Activated naive CD4-positive, alpha-beta T cell treated with anti-CD3 and anti-CD28 coated beads, Interleukin-2, amount 10 ng/mL, durations not matched to agents 7 days and 5 days (primary cell): ENCODE data around the gene CLEC11A.
"Not testable (repeated sequence)": the region's sequence is repeated elsewhere in the genome, so short reads cannot be mapped to it uniquely, and the experiment has no call there.

Source experiments
- CTCF ChIA-PET: fragments of 350-600 bp; sonication (Branson Sonifier 250); formaldehyde crosslinking; loops from one replicate; lab custom pipeline; 2021; ENCODE audit warnings: antibody characterized with exemption; lab: Charles Lee
- DNase-seq: peaks from one replicate; pipeline ENCODE4 v3.0.0-alpha.2; 2020
- H3K27ac Mint-ChIP-seq: one replicate; pipeline ENCODE4 v1.8.0; 2021; ENCODE audit warnings: mild to moderate bottlenecking, moderate library complexity, mixed read lengths
- H3K27me3 Mint-ChIP-seq: one replicate; pipeline ENCODE4 v1.8.0; 2021; ENCODE audit warnings: mild to moderate bottlenecking, mixed read lengths
- H3K36me3 Mint-ChIP-seq: one replicate; pipeline ENCODE4 v1.8.0; 2021; ENCODE audit warnings: mixed read lengths
- H3K4me1 Mint-ChIP-seq: one replicate; pipeline ENCODE4 v1.8.0; 2021; ENCODE audit warnings: mixed read lengths
- H3K4me3 Mint-ChIP-seq: one replicate; pipeline ENCODE4 v1.8.0; 2021; ENCODE audit warnings: mild to moderate bottlenecking, moderate library complexity, mixed read lengths
- H3K9me3 Mint-ChIP-seq: one replicate; pipeline ENCODE4 v1.8.0; 2021; ENCODE audit warnings: mixed read lengths

Gene CLEC11A

DNA sequence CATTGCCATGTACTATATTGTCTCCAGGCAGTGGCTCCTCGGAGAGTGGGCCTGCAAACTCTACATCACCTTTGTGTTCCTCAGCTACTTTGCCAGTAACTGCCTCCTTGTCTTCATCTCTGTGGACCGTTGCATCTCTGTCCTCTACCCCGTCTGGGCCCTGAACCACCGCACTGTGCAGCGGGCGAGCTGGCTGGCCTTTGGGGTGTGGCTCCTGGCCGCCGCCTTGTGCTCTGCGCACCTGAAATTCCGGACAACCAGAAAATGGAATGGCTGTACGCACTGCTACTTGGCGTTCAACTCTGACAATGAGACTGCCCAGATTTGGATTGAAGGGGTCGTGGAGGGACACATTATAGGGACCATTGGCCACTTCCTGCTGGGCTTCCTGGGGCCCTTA lies 47.7 kb downstream of the CLEC11A start:
- Mint-ChIP-seq H3K4me3 (no peak overlapping the region), H3K36me3 (no peaks in the 10 kb centered on the region), H3K9me3 (no peaks in the 10 kb centered on the region), H3K27ac (no peak overlapping the region), H3K27me3 (peaks cover 23% of the 10 kb centered on the region), H3K4me1 (no peaks in the 10 kb centered on the region)
- no peak for DNase-seq
- CTCF ChIA-PET = no interaction called here

DNA sequence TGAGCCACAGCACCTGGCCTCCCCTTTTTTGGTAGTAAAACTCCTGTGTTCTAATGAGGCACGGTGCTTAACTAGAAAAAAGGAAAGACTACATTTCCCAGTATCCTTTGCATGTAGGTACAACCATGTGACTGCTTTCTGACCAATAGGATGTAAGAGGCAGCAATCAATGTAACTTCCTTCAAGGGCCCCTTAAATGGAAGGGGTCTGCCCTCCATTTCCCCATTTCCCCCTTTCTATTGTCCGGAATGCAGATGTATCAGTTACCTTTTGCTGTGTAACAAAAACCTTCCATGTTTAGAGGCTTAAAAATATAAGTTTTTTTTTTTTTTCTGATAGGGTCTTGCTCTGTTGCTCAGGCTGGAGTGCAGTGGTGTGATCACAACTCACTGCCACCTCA lies 49.3 kb downstream of the CLEC11A start:
- CTCF ChIA-PET = no interaction called here
- Mint-ChIP-seq H3K27me3 (peaks cover 22% of the 10 kb centered on the region), H3K4me3 (no peak overlapping the region), H3K9me3 (no peaks in the 10 kb centered on the region), H3K36me3 (no peaks in the 10 kb centered on the region), H3K4me1 (no peaks in the 10 kb centered on the region), H3K27ac (no peak overlapping the region)
- no peak for DNase-seq

DNA sequence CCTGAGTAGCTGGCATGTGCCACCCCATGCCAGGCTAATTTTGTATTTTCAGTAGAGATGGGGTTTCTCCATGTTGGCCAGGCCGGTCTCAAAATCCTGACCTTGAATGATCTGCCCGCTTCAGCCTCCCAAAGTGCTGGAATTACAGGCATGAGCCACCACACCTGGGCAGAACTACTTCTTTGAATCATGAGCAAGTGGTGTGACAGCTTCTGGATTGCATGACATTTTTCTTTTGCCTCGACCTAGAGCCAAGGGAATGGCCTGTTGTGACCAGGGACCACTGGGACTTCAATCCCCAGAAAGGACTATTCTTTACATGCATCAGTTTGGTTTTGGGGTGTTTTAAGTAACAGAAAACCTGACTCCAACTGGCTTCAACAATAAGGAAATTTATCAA lies 49.7 kb downstream of the CLEC11A start:
- DNase-seq, H3K4me3 Mint-ChIP-seq, H3K9me3 Mint-ChIP-seq, H3K4me1 Mint-ChIP-seq, CTCF ChIA-PET, H3K36me3 Mint-ChIP-seq, H3K27ac Mint-ChIP-seq: not testable (repeated sequence)
- H3K27me3 Mint-ChIP-seq = peaks cover 26% of the 10 kb centered on the region

DNA sequence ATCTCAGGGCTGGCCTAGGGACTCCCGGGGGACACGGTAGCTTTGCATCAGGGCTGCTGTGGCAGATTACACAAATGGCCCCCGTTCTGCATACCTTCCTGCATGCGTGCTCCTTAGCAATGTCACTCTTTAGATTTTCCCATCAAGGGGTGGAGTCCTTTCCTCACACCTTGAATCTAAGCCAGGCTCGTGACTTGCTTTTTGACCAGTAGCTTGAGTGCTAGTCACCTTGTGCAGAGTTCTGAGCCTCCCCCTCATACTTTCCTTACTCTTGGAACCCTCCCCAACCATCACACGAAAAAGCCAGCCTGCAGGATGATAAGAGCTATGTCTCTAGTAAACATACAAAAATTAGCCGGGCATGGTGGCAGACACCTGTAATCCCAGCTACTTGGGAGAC lies 50.3 kb downstream of the CLEC11A start:
- CTCF ChIA-PET = not testable (repeated sequence)

More for the DNA sequence above, 50.3 kb downstream of the CLEC11A start:
- not testable (repeated sequence) for H3K9me3 Mint-ChIP-seq, H3K4me1 Mint-ChIP-seq, H3K4me3 Mint-ChIP-seq, H3K27ac Mint-ChIP-seq, DNase-seq, H3K36me3 Mint-ChIP-seq
- peaks cover 32% of the 10 kb centered on the region for H3K27me3 Mint-ChIP-seq
